NCI-H1694 (cell line): ENCODE data around the gene RPP14.
"Not testable (repeated sequence)": the region's sequence is repeated elsewhere in the genome, so short reads cannot be mapped to it uniquely, and the experiment has no call there.

Experiments
- DNase-seq: peaks from one replicate; lab custom pipeline; 2025; lab: John Stamatoyannopoulos, UW

Gene RPP14

DNA sequence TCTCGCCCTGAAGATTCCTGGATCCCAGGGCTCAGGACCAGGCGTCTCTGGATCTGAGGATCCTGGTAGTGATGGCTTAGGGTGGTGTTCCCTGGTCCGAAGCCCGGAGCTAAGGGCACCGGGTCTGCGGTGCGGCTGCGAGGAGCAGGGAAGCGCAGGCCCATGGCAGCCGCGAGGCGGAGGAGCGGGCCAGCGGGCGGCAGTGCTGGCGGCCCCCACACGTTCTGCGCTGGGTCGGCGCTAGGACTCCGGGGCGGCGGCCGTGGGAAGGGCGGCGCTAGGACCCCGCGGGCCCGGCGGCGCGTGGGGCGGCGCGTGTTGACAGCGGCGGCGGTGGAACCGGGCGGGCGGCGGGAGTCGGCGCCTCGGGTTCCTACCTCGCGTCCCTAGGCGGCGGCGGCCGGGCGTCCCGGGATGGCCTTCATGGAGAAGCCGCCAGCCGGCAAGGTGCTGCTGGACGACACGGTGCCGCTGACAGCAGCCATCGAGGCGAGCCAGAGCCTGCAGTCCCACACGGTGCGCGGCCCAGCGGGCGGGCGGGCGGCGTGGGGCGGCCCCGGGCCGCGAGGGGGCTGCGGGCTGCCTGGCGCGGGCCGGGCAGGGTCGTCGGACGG lies 26.6 kb downstream of the RPP14 start, which contains the start of gene PXK:
PXK (plus strand) TSS at position 318 of the 614 bp plus-strand sequence; CDS start at position 415, 97 bp downstream.
- no peak for DNase-seq

DNA sequence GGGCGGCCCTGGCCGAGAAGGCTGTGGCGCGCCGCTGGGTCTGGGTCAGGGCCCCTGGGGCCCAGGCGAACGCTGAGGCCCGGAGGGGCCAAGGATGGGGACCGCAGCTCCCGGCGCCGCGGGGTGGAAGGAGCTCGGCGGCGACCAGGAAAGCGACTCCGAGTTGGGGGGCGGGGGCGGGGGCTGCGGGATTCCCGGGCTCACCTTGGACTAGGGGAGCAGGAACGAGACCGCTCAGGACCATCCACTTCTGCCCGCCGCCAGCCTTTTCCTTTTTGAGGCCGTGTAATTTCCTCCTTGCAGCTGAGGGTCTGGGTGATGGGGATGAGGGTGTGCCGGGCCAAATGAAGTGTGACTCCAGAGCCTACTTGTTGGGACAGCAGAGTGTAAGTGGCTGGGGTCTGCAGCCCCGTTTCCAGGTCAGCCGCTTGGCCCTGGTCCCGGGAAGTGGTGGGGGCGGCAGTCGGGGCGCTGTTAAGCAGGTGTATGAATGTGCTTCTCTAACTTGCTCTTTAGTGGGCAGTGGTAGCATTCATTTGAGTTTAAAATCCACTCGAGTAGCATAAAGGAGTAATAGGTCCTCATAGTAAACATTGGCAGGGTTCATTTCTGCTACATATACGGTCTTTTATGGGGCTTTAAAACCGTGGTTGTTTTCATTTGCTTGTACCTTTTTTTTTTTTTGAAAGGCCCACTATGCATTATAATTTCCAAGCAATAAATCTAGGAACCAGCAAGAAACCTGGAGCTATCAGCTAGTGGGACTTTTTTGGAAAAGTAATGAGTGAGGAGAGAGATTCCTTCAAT lies 27.4 kb downstream of the RPP14 start:
- DNase-seq, result no peak

DNA sequence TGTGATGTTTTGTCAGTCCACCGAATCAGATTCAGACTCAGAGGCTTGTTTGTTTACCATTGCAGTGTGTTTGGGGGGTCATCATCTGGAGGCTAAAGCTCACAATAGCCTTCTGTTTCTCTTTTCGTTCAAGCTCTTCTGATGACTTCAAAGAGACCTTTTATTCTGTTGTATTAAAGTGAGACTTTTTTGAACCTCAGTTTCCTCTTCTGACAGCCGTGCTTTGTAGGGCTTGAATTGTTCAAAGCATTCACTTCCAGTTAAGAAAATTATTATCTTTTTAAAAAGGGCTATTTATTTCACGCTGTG lies 27.9 kb downstream of the RPP14 start:
- DNase-seq, result no peak

DNA sequence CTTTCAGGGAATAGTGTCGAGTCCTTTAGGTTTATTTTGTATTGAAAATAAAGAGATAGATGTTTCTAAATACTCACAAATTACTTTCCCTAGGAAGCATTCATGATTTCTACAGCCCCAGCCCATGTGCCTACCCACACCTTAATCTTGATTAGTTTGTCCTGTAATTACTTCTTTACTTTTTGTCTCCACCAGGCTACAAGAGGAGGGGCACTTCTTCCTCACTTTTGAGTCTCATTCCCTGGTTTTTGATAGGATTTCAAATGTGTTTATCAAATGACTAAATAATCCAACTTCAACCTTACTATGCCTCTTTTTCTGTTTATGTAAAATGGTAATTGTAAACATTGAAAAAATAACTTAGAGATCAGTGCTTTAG lies 28.4 kb downstream of the RPP14 start:
- DNase-seq, result no peak

DNA sequence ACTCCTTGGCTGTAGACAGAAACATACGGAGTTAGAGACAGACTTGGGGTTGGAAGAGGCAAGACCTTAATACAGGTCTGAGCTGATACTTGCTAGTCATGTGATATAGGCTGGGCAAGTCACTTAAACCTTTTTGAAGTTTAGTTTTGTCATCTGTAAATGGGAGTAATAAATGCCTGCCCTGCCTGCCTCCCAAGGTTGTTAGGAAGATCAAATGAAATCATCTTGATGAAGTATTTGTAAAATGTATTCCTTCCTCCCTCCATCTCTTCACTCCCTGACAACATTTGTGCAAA lies 29.6 kb downstream of the RPP14 start:
- DNase-seq, result no peak

DNA sequence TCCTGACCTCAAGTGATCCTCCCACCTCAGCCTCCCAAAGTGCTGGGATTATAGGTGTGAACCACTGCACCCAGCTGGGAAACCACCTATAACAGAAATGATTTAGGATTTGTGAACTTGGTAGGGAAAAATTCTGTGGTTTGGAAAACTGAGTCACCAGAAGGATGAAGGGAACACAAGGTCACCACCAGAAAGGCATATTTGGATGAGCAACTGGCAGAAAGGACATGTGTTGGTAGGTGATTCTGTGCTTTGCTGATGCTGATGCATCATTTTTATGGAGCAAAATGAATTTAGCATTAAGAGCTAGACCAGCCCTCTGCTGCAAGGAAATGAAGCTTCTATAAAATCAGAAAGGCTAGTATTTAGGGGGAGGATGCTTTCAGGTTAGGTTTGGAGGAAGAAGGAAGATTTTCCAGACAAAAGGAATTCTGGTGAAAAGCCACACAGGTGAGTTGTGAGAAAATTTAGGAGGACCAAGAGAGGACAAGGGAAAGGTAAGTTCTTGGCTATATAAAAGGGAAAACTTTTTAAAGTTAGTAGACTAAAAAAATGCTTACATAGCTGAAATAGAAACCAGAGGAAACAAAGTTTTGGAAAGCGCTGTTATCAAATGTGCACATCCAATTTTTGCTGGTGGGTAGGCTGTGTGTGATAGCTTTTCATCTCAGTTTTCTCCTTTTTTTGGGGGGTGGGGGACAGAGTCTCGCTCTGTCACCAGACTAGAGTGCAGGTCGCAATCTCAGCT lies 30.3 kb downstream of the RPP14 start:
- no peak for DNase-seq

DNA sequence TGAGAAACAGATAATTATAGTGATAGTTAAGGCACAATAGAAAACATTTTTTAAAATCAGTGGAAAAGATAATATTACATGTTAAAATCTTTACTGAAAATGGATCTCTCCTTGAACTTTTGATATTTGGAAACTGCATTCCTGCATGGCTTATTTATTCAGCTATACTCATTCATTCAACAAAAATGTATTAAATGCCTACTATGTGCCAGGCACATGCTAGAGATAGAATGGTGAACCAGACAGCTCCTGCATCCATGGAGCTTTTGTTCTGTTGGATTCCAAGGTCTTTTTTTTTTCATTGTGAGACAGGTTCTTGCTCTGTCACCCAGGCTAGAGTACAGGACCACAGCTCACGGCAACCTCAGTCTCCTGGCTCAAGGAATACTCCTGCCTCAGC lies 31.1 kb downstream of the RPP14 start:
- no peak for DNase-seq

DNA sequence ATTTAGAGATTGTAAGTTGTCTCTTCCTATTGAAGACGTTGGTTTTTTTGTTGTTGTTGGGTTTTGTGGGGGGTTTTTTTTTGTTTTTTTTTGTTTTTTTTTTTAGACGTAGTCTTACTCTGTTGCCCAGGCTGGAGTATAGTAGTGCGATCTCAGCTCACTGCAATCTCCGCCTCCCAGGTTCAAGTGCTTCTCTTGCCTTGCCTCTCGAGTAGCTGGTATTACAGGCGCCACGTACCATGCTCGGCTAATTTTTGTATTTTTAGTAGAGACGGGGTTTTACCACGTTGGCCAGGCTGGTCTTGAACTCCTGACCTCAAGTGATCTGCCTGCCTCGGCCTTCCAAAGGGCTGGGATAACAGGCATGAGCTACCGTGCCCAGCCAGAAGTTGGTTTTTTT lies 33.1 kb downstream of the RPP14 start:
- not testable (repeated sequence) for DNase-seq

DNA sequence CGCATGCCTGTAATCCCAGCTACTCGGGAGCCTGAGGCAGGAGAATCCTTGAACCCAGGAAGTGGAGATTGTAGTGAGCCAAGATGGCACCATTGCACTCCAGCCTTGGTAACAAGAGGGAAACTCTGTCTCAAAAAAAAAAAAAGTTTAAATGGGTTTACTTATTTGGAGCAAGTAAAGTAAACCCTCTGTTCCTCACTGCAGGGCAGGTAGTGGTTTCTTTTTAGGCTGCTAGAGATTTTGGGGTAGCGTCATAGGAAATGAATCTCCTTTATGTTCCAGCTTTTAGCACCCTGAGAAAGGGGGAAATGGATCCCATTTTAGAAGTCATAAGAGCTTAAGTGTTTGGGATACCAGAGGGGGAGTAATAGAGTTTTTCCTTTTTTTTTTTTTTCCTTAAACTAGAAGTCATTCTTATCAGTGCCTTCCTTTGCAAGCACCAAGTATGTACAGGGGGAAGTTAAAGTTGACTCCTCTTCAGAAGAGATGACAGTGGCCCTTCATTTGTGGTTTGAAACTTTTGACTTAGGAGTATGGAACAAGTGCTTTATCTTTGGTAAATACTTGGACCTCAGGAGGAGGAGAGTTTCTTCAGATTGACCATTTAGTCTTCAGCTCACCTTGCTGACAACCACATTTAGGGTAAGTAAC lies 34.7 kb downstream of the RPP14 start:
- DNase-seq, result no peak

DNA sequence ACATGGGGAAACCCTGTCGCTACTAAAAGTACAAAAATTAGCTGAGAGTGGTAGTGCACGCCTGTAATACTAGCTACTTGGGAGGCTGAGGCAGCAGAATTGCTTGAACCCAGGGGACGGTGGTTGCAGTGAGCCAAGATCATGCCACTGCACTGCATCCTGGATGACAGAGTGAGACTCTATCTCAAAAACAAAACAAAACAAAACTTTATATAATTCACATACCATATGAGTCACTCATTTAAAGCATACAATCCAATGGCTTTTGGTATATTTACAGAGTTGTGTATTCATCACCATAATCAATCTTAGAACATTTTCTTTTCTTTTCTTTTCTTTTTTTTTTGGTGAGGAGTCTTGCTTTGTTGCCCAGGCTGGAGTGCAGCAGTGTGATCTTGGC lies 35.3 kb downstream of the RPP14 start:
- no peak for DNase-seq

DNA sequence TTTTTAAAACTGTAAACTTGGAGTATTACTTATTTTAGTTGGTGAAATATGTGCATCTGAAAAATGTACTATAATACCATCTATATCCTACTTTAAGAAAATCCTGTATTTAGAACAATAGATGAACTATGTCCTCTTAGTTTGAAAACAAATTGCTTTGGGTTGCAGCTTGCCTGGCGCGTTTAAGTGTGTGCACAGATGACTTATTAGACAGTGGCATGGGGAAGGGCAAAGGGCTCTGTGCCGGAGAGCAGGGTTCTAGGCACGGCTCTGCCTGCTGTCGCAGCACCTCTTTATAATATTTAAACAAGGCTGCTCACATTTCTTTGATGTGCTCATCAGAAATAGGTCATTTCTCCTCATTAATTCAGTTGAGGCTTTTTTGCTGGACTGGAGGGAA lies 36.6 kb downstream of the RPP14 start:
- DNase-seq, result no peak

DNA sequence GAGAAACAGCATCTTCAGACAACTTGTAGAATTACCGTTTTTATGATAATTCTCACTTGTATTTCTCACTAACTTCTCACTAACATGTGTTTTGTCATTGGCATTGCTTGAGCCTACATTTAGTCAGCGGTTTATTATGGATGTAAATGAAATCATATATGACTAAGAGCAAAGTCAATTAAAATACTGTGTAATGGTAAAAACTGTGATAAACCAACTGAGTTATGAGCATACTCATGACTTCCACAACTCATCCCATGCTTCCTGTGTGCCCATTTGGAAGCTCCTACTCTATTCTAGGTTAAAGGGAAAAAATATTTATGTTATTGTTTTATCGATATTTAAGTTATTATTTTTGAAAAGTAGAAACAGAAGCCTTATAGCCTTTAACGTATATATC lies 39.4 kb downstream of the RPP14 start:
- no peak for DNase-seq

DNA sequence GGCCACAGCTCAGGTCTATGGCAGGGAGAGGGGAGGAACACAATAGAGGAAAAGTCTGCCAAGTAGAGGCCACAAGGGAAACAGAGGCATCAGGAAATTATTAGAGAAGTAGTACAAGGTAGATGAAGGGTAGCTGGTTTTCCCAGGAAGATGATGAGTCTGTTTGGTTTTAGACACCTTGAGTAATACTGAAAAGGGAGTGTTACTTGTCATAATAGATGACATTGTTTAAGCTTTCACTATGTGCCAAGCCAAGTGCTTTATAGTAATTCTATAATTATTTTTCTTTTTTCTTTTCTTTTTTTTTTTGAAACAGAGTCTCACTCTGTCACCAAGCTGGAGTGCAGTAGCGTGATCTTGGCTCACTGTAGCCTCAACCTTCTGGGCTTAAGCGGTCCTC lies 40.3 kb downstream of the RPP14 start:
- no peak for DNase-seq

DNA sequence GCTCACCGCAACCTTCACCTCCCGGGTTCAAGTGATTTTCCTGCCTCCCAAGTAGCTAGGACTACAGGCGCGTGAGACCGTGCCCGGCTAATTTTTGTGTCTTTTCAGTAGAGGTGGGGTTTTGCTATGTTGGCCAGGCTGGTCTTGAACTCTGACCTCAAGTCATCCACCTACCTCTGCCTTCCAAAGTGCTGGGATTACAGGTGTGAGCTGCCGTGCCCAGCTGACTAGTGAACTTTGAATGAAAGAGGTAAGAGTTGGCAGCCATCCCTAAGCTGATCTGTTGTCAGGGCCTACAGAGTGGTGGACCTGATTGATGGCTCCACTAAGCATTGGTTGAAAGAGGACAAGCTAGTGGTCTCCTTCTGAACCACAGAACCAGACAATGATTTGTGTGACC lies 41.9 kb downstream of the RPP14 start:
- no peak for DNase-seq

DNA sequence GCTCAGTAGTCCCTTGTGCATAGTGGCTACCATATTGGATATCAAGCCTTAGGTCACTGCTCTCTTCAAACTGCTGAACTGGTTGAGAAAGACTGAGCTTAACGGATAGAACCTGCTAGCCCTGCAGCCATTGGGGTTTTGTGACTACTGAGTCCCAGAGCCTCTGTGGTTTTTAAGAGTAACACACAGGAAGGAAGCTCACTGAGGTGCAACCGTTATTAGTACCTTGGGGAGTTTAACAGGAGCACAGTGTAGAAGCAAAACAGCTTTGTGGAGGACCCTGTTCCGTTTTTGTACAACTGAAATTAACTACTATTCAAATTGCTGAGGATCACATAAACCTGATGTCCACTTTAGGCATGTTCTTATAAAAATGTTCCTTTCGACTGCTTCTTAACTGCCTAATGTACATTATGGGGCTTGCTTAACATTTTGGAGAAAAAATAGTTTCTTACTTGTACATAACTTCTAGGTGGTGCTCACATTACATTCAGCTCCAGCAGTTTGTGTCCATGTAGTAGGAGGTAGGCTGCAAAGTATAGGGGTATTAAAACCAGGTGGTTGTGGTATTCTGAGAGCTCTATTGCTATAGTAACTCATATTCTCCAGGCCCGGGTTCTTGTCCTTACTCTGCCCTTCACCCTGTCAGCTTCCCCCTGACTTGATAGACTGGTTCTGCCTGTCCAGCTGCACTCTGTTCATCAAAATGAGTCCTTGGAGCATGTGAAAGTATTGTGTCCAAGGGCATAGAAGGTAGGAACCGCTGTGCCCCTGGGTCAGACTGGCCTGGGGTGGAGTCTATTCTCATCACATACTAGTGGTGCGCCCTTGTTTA lies 44.0 kb downstream of the RPP14 start:
- DNase-seq, result no peak

DNA sequence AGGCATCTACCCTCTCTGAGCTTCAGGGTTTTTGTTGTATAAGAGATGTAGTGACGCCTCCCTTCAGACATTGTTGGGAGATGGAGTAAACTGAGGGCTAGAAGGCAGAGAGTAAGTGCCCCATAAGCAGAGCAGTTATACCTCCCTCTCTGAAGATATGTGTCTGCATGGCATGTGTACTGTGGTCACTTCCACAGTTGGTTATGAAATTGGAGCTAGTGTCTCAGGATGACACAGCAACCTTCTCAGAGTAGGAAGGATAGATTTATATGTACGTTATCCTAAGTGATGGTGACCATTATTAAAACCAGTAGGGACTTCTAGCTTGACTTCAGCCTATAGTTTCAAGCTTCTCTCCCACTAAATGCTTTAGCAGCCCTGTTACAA lies 44.6 kb downstream of the RPP14 start:
- DNase-seq, result no peak

DNA sequence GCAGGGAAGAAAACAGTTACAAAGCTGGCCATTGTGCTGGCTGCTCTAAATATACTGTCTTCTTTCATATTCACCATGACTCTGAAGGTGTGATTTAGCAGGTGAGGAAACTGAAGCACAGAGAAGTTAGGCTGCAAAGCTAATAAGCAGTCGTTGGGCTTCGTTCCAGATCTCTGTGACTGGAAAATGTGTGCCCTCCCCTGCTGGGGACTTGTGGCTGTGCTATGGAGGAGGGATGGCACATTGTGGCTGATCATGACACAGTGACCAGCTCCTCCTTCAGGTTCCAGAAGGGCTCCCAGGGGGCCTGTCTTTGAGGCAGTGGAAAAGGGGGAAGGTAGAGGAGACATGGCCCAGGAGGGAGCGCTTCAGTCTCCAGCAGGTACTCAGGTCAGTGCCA lies 45.9 kb downstream of the RPP14 start:
- DNase-seq, result no peak

DNA sequence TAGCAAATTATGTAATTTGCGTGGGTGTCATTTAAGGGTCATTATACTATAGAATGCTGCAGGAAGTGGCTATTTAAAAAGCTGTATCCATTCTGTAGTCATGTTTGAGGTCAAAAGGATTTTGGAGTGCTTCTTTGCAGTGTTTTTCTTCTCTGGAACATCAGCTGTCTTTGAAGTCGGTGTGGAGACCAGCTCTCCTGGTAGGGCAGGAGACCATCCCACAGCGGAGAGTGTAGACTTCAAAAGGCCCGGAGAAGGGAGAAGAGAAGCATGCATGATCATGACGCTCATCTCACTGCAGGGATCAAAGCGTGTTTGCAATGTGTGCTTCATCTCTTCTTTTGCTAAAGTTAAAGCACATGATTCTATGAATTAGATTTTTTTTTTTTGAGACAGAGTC lies 46.6 kb downstream of the RPP14 start:
- DNase-seq, result no peak

DNA sequence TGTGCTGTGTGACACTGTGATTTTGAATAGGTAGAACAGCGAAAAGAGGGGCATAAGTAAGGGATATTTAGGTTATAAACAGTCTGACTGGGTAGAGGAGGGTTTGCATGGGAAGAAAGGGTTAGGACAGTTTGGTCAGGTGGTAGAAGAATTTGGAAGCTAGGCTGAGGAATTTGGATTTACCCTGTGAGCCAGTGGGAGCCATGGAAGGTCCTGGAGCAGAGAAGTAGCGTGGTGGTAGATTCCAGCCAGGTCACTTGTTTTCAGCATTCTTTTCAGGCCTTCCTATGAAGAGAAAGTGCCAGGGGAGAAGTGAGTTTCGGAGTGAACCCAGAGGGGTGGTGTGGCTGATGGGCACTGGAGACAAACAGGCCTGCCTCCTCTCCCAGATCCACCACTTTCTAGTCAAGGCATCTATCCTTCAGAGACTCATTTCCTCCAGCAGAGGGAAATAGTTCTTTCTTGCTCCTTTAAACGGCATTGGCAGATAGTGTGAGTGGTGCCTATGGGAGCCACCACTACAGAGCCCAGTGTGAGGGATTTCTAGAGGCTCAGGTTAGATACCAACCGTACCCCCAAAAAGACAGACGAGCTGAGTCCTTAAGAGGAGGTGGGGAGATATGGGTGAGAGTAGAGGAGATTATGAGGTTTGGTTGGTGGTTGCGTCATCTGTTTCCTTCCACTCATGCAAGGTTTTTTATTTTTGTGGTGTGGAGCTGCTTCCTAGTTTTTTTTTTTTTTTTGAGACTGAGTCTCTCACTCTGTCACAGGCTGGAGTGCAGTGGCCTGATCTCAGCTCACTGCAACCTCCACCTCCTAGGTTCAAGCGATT lies 47.9 kb downstream of the RPP14 start:
- no peak for DNase-seq

DNA sequence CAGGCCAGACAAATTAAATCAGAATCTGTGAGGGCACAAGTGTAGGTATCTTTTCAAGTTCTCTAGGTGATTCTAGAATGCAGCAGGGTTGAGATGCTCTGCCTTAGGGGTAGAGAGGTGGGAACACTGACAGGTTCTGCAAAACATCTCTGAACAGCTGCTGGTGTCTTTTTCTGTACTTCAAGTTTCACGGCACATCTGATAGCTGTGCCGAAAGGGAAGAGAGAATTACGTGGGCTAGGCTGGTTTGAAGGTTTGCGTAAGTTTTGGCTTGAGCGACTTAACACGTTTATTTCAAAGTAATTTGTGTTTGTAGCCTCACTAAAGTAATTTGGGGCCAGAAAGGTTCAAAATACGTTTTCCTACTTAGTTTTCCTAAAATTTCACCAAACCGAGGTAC lies 49.1 kb downstream of the RPP14 start:
- no peak for DNase-seq

DNA sequence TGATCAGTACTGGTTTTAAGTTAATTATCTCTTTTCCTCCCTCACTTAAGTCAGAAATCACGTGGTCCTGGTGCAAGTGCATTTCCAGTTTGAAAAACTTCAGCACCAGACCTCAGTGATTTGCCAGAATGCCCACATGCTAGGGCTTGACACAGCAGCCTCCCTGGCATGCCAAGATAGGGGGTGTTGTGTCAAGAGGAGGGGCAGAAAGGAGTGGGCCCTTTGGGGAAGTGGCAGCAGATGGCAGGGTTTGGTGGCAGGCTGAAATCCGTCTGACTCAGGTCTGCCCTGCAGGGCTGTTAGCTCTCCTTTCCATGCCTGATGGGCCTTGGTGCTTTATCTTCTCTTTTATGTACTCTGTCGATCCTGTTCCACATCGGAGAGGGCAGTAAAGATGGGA lies 50.0 kb downstream of the RPP14 start:
- DNase-seq, result no peak
